Naive thymus-derived CD4-positive, alpha-beta T cell (primary cell): ENCODE data around the gene RABL6. TPM values are rescaled to one million over a fixed set of nuclear protein-coding genes. Genes with fewer than 3 reads are reported as not detected.

Source experiments
- ATAC-seq: fragments of 150-1000 bp; cut with Tn5 transposase; 2 replicates; pipeline ENCODE4 v1.10.0; 2021; ENCODE audit warnings: mild to moderate bottlenecking, moderate library complexity
- CTCF ChIA-PET: fragments of 350-600 bp; sonication (Branson Sonifier 250); formaldehyde crosslinking; loops from one replicate; lab custom pipeline; 2021; ENCODE audit warnings: antibody characterized with exemption; lab: Charles Lee
- POLR2A ChIA-PET: fragments of 350-600 bp; sonication (Branson Sonifier 250); formaldehyde crosslinking; loops from one replicate; lab custom pipeline; 2021; ENCODE audit warnings: antibody characterized with exemption, inconsistent platforms; lab: Charles Lee
- DNase-seq, 9 donors: peaks; one replicate each; pipeline versions ENCODE4 v3.0.0 to v3.0.0-alpha.2; 2020 to 2022; ENCODE audit warnings: mixed read lengths in 1 of 9
- H3K27ac ChIP-seq: one replicate; pipeline ENCODE4 v1.7.0; 2013; ENCODE audit warnings: mild to moderate bottlenecking, low read depth, low read length, moderate library complexity
- H3K27me3 ChIP-seq, 2 donors: one replicate each; pipeline ENCODE4 v1.7.0; 2013; ENCODE audit warnings: low read length in 2 of 2, mild to moderate bottlenecking in 2 of 2, moderate library complexity in 2 of 2; ENCODE audit not compliant: control insufficient read depth in 2 of 2, insufficient read depth in 2 of 2
- H3K36me3 ChIP-seq, 3 experiments: 1 replicate in 2 of 3; 2 replicates in 1 of 3; pipeline ENCODE4 v1.7.0; 2013; ENCODE audit warnings: low read length in 3 of 3, mild to moderate bottlenecking in 3 of 3, moderate library complexity in 1 of 3; ENCODE audit not compliant: insufficient read depth in 3 of 3, control insufficient read depth in 2 of 3
- H3K4me1 ChIP-seq, 2 donors: one replicate each; pipeline ENCODE4 v1.7.0; 2013; ENCODE audit warnings: low read length in 2 of 2, mild to moderate bottlenecking in 2 of 2, moderate library complexity in 1 of 2; ENCODE audit not compliant: control insufficient read depth in 2 of 2, insufficient read depth in 2 of 2
- H3K4me3 ChIP-seq: 2 replicates; pipeline ENCODE4 v1.7.0; 2013; ENCODE audit warnings: mild to moderate bottlenecking, low read length
- H3K9me3 ChIP-seq, 3 experiments: 1 replicate in 2 of 3; 2 replicates in 1 of 3; pipeline ENCODE4 v1.7.0; 2013; ENCODE audit warnings: low read length in 3 of 3; ENCODE audit not compliant: control insufficient read depth in 2 of 3
- H3K27ac Mint-ChIP-seq, 9 donors: one replicate each; pipeline ENCODE4 v1.8.0; 2020 to 2022; ENCODE audit warnings: mixed read lengths in 9 of 9, mild to moderate bottlenecking in 8 of 9, moderate library complexity in 5 of 9, inconsistent platforms in 2 of 9
- H3K27me3 Mint-ChIP-seq, 5 donors: one replicate each; pipeline ENCODE4 v1.8.0; 2021 to 2022; ENCODE audit warnings: mixed read lengths in 5 of 5, mild to moderate bottlenecking in 1 of 5
- H3K36me3 Mint-ChIP-seq, 5 donors: one replicate each; pipeline ENCODE4 v1.8.0; 2020 to 2022; ENCODE audit warnings: mixed read lengths in 5 of 5, mild to moderate bottlenecking in 3 of 5, inconsistent platforms in 1 of 5
- H3K4me1 Mint-ChIP-seq, 7 donors: one replicate each; pipeline ENCODE4 v1.8.0; 2020 to 2022; ENCODE audit warnings: mixed read lengths in 7 of 7, mild to moderate bottlenecking in 3 of 7, inconsistent platforms in 1 of 7
- H3K4me3 Mint-ChIP-seq, 10 donors: one replicate each; pipeline ENCODE4 v1.8.0; 2020 to 2022; ENCODE audit warnings: mild to moderate bottlenecking in 10 of 10, mixed read lengths in 10 of 10, moderate library complexity in 6 of 10, inconsistent platforms in 2 of 10
- H3K9me3 Mint-ChIP-seq, 11 donors: one replicate each; pipeline ENCODE4 v1.8.0; 2020 to 2022; ENCODE audit warnings: mixed read lengths in 11 of 11, mild to moderate bottlenecking in 4 of 11, inconsistent platforms in 1 of 11, moderate library complexity in 1 of 11
- intact Hi-C, 2 donors: fragments of 100-400 bp; cut with micrococcal nuclease; formaldehyde crosslinking; loops; one replicate each; pipeline ENCODE4 v1.15.1; 2023
- polyA plus RNA-seq, 2 donors: library from polyadenylated mRNA; unstranded; fragments of 300-500 nt; fragmentation: Illumina TruSeq; gene quantifications; one replicate each; pipeline ENCODE4 v1.2.3, GENCODE V29; 2021
- total RNA-seq, 6 experiments: library from RNA in 5 of 6; stranded (reverse) in 5 of 6; gene quantifications; 1 replicate in 5 of 6; 2 replicates in 1 of 6; pipeline ENCODE4 v1.2.3 and lab custom pipeline; 2021 to 2026

Gene RABL6
- total and polyA plus RNA-seq, 7 experiments from 2014 or later = 9.4 to 100 (median 60.7) TPM

DNA sequence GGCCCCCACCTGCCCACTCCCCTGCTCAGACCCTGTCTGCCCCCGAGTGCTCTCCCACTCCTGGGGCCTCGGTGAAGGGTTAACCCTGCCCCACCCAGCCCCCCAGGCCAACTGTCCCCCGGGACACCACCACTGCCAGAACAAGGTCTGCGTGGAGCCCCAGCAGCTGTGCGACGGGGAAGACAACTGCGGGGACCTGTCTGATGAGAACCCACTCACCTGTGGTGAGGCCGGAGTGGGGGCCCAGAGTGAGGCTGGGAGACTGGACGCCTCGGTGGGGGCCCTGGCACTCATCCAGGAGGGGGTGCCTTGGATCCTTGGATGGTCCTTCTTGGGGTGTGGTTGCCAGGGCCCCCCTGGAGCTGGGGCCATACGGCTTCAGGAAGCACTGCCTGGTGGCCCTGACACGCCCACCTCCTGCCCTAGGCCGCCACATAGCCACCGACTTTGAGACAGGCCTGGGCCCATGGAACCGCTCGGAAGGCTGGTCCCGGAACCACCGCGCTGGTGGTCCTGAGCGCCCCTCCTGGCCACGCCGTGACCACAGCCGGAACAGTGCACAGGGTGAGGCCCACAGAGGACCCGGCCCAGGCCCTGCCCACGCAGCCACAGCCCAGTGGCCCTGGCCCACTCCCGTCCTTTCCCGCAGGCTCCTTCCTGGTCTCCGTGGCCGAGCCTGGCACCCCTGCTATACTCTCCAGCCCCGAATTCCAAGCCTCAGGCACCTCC, 46.5 kb downstream of the RABL6 start:
- Mint-ChIP-seq H3K4me3 (no peak overlapping the region), H3K9me3 (no peaks in the 10 kb centered on the region), H3K27ac (peak overlapping the region in 1 of 9 donors; percentile 33), H3K36me3 (peaks cover 0 to 1% (median 0%) of the 10 kb centered on the region in 5 donors), H3K27me3 (no peaks in the 10 kb centered on the region), H3K4me1 (peaks cover 0 to 4% (median 0%) of the 10 kb centered on the region in 7 donors)
- DNase-seq (peak in 1 of 9 donors; percentile 5), ATAC-seq (no peak)
- CTCF ChIA-PET = no interaction called here
- Histone ChIP-seq H3K9me3 (no peaks in the 10 kb centered on the region), H3K27ac (no peak overlapping the region), H3K4me3 (no peak overlapping the region), H3K36me3 (peaks cover 0 to 8% (median 0%) of the 10 kb centered on the region in 3 experiments), H3K27me3 (no peaks in the 10 kb centered on the region), H3K4me1 (peaks cover 6 to 7% of the 10 kb centered on the region in 2 donors)
- intact Hi-C loops = no loop called here
- POLR2A ChIA-PET = interaction anchor here (1.1 kb wide), 1 partner anchor 24 kb away, joined by 3 read pairs; no protein-coding TSS in a partner anchor

DNA sequence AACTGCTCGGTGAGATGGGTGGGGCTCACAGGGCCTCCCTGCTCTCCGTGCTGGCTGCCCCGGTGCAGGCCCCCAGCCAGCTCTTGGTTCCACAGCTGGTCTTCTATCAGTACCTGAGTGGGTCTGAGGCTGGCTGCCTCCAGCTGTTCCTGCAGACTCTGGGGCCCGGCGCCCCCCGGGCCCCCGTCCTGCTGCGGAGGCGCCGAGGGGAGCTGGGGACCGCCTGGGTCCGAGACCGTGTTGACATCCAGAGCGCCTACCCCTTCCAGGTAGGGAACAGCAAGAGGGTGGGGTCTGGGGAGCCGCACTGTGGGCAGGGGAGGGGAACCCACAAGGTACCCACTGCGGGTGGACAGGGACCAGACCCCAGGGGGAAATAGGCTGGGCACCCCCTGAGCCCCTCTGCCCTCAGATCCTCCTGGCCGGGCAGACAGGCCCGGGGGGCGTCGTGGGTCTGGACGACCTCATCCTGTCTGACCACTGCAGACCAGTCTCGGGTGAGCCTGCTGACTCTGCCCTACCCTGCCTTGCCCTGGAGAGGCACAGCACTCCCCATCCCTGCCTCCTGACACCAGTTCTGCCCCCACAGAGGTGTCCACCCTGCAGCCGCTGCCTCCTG, 47.2 kb downstream of the RABL6 start:
- ChIA-PET CTCF (no interaction called here), POLR2A (no interaction called here)
- H3K4me1 Mint-ChIP-seq = peaks cover 0 to 2% (median 0%) of the 10 kb centered on the region in 7 donors
- no peaks in the 10 kb centered on the region for H3K36me3 Mint-ChIP-seq
- no peak overlapping the region for H3K4me3 ChIP-seq
- peaks cover 0 to 7% (median 0%) of the 10 kb centered on the region in 3 experiments for H3K36me3 ChIP-seq
- H3K4me3 Mint-ChIP-seq = no peak overlapping the region
- no peaks in the 10 kb centered on the region for H3K9me3 Mint-ChIP-seq
- H3K27me3 ChIP-seq = no peaks in the 10 kb centered on the region
- H3K27me3 Mint-ChIP-seq = no peaks in the 10 kb centered on the region
- no peak overlapping the region for H3K27ac ChIP-seq
- no peak for ATAC-seq
- H3K4me1 ChIP-seq = peaks cover 3 to 4% of the 10 kb centered on the region in 2 donors
- no peak for DNase-seq
- peak overlapping the region in 1 of 9 donors; percentile 33 for H3K27ac Mint-ChIP-seq
- no peaks in the 10 kb centered on the region for H3K9me3 ChIP-seq
- intact Hi-C loops = no loop called here

DNA sequence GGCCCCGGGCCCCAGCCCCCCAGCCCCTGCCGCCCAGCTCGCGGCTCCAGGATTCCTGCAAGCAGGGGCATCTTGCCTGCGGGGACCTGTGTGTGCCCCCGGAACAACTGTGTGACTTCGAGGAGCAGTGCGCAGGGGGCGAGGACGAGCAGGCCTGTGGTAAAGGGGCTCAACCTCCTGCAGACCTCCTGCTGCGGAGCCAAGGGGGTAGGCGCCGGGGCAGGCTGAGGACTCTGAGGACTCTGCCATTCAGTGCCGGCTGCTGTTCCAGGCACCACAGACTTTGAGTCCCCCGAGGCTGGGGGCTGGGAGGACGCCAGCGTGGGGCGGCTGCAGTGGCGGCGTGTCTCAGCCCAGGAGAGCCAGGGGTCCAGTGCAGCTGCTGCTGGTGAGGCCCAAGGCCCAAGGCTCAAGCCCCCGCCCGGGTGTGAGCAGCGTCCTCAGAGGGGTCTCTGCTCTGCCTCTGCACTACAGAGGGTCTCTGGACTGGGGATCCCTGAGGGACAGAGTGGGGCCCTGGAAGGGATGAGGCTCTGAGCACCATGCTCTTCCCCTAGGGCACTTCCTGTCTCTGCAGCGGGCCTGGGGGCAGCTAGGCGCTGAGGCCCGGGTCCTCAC, 47.8 kb downstream of the RABL6 start:
- ATAC-seq (no peak), DNase-seq (peak in 1 of 9 donors; percentile 6)
- Mint-ChIP-seq H3K27me3 (no peaks in the 10 kb centered on the region), H3K4me1 (no peaks in the 10 kb centered on the region), H3K27ac (no peak overlapping the region), H3K4me3 (no peak overlapping the region), H3K9me3 (no peaks in the 10 kb centered on the region), H3K36me3 (no peaks in the 10 kb centered on the region)
- ChIA-PET CTCF (no interaction called here), POLR2A (no interaction called here)
- Histone ChIP-seq H3K27me3 (no peaks in the 10 kb centered on the region), H3K4me3 (no peak overlapping the region), H3K4me1 (no peaks in the 10 kb centered on the region), H3K9me3 (no peaks in the 10 kb centered on the region), H3K36me3 (peaks cover 0 to 8% (median 0%) of the 10 kb centered on the region in 3 experiments), H3K27ac (no peak overlapping the region)
- intact Hi-C loops = no loop called here

DNA sequence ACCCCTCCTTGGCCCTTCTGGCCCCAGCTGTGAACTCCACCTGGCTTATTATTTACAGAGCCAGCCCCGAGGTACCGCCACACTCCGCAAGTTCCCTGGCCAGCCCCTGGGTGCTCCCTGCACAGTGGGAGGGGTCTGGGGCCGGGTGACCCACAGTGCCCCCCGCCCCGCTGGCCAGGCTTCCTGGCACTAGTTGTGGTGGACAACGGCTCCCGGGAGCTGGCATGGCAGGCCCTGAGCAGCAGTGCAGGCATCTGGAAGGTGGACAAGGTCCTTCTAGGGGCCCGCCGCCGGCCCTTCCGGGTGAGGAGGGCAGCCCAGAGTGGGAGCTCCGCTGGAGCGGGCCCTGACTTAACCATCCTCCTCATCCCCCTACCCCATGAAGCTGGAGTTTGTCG, 48.3 kb downstream of the RABL6 start:
- H3K36me3 Mint-ChIP-seq = no peaks in the 10 kb centered on the region
- DNase-seq = no peak
- H3K27ac ChIP-seq = no peak overlapping the region
- H3K4me3 Mint-ChIP-seq = no peak overlapping the region
- H3K27ac Mint-ChIP-seq = no peak overlapping the region
- no peak overlapping the region for H3K4me3 ChIP-seq
- no peaks in the 10 kb centered on the region for H3K9me3 Mint-ChIP-seq
- intact Hi-C loops = no loop called here
- no peak for ATAC-seq
- H3K4me1 ChIP-seq = no peaks in the 10 kb centered on the region
- H3K9me3 ChIP-seq = no peaks in the 10 kb centered on the region
- H3K27me3 Mint-ChIP-seq = no peaks in the 10 kb centered on the region
- CTCF ChIA-PET = no interaction called here
- peaks cover 0 to 9% (median 0%) of the 10 kb centered on the region in 3 experiments for H3K36me3 ChIP-seq
- POLR2A ChIA-PET = no interaction called here
- H3K27me3 ChIP-seq = no peaks in the 10 kb centered on the region
- no peaks in the 10 kb centered on the region for H3K4me1 Mint-ChIP-seq

DNA sequence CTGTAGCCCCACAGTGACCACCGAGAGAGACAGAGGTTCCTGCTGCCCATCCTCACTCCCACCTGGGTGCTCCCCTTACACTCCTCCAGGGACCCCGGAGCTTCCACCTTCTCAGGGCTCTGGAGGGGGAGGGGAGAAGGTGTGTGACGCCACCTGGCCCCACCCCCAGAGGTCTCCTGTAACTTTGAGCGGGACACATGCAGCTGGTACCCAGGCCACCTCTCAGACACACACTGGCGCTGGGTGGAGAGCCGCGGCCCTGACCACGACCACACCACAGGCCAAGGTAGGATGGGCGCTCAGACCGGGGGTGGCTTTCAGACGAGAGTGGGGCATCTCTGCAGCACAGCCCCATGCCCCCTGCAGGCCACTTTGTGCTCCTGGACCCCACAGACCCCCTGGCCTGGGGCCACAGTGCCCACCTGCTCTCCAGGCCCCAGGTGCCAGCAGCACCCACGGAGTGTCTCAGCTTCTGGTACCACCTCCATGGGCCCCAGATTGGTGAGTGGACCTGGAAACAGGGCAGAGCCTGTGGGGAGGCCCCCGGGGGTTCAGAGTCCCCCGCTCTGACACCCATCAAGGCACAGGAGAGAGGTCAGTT, 48.9 kb downstream of the RABL6 start:
- Mint-ChIP-seq H3K9me3 (no peaks in the 10 kb centered on the region), H3K27ac (no peak overlapping the region), H3K4me1 (no peaks in the 10 kb centered on the region), H3K4me3 (no peak overlapping the region), H3K36me3 (no peaks in the 10 kb centered on the region), H3K27me3 (no peaks in the 10 kb centered on the region)
- ChIA-PET POLR2A (no interaction called here), CTCF (no interaction called here)
- intact Hi-C loops = no loop called here
- ATAC-seq (no peak), DNase-seq (no peak)
- Histone ChIP-seq H3K4me1 (no peaks in the 10 kb centered on the region), H3K27ac (no peak overlapping the region), H3K36me3 (peaks cover 0 to 12% (median 0%) of the 10 kb centered on the region in 3 experiments), H3K4me3 (no peak overlapping the region), H3K9me3 (no peaks in the 10 kb centered on the region), H3K27me3 (no peaks in the 10 kb centered on the region)

DNA sequence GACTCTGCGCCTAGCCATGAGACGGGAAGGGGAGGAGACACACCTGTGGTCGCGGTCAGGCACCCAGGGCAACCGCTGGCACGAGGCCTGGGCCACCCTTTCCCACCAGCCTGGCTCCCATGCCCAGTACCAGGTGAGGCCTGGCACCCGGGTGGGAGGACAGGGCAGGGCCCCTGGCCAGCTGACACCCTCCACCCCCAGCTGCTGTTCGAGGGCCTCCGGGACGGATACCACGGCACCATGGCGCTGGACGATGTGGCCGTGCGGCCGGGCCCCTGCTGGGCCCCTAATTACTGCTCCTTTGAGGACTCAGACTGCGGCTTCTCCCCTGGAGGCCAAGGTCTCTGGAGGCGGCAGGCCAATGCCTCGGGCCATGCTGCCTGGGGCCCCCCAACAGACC, 49.4 kb downstream of the RABL6 start:
- no peaks in the 10 kb centered on the region for H3K4me1 ChIP-seq
- no peaks in the 10 kb centered on the region for H3K9me3 ChIP-seq
- H3K27me3 Mint-ChIP-seq = no peaks in the 10 kb centered on the region
- peaks cover 0 to 17% (median 0%) of the 10 kb centered on the region in 3 experiments for H3K36me3 ChIP-seq
- H3K27me3 ChIP-seq = no peaks in the 10 kb centered on the region
- no peaks in the 10 kb centered on the region for H3K36me3 Mint-ChIP-seq
- POLR2A ChIA-PET = no interaction called here
- H3K4me3 Mint-ChIP-seq = no peak overlapping the region
- DNase-seq (no peak), ATAC-seq (no peak)
- intact Hi-C loops = no loop called here
- no peak overlapping the region for H3K27ac ChIP-seq
- no peak overlapping the region for H3K4me3 ChIP-seq
- no peaks in the 10 kb centered on the region for H3K4me1 Mint-ChIP-seq
- no peaks in the 10 kb centered on the region for H3K9me3 Mint-ChIP-seq
- H3K27ac Mint-ChIP-seq = no peak overlapping the region
- CTCF ChIA-PET = no interaction called here
